Stimulated activated CD4-positive, alpha-beta T cell treated with anti-CD3 and anti-CD28 coated beads, Interleukin-1b, Interleukin-23, amount 100 ng/mL, for 48 hours (primary cell): Measurements from ENCODE around the gene HMGCL.
"Not testable (repeated sequence)": the region's sequence is repeated elsewhere in the genome, so short reads cannot be mapped to it uniquely, and the experiment has no call there.

ENCODE experiments used
- DNase-seq: peaks from one replicate; pipeline ENCODE4 v3.0.0-alpha.2; 2020

The HMGCL gene

GRCh38 chr1:23825762-23826522, 713 bp upstream of the HMGCL start:
- DNase-seq = no peak

GRCh38 chr1:23824711-23825075, 536 bp downstream of the HMGCL start:
- no peak for DNase-seq

- no peak for DNase-seq
These were observed 1.5 kb downstream of the HMGCL start for GRCh38 chr1:23823767-23824166.

GRCh38 chr1:23817633-23818032, 7.6 kb downstream of the HMGCL start:
- DNase-seq = no peak

GRCh38 chr1:23816906-23817305, 8.3 kb downstream of the HMGCL start:
- DNase-seq = no peak

- DNase-seq = no peak
These were observed 8.9 kb downstream of the HMGCL start for GRCh38 chr1:23816361-23816760.

- no peak for DNase-seq
These were observed 11.2 kb downstream of the HMGCL start for GRCh38 chr1:23814016-23814415.

GRCh38 chr1:23810818-23811540, 14.2 kb downstream of the HMGCL start:
- peak; percentile 48 for DNase-seq

- peak; percentile 82 for DNase-seq
These were observed 15.5 kb downstream of the HMGCL start for GRCh38 chr1:23809751-23810171.

GRCh38 chr1:23807453-23807852, 17.8 kb downstream of the HMGCL start:
- DNase-seq = no peak

- DNase-seq = no peak
These were observed 18.9 kb downstream of the HMGCL start for GRCh38 chr1:23806280-23806679.

GRCh38 chr1:23805025-23805424, 20.2 kb downstream of the HMGCL start:
- DNase-seq = no peak

GRCh38 chr1:23804183-23804835, 20.9 kb downstream of the HMGCL start:
- no peak for DNase-seq

GRCh38 chr1:23803674-23804073, 21.6 kb downstream of the HMGCL start:
- no peak for DNase-seq

GRCh38 chr1:23802809-23803342, 22.4 kb downstream of the HMGCL start:
- DNase-seq = not testable (repeated sequence)

- DNase-seq = no peak
These were observed 23.4 kb downstream of the HMGCL start for GRCh38 chr1:23801876-23802275.

- no peak for DNase-seq
These were observed 23.9 kb downstream of the HMGCL start for GRCh38 chr1:23801338-23801748.

GRCh38 chr1:23800400-23801337, 24.6 kb downstream of the HMGCL start, which contains the start of gene GALE:
GALE (minus strand) TSS chr1:23800754; CDS start chr1:23799007, 1,747 bp downstream.
- peak; percentile 96 for DNase-seq

- DNase-seq = peak; percentile 34
These were observed 25.4 kb downstream of the HMGCL start for GRCh38 chr1:23799570-23800399.

- no peak for DNase-seq
These were observed 26.0 kb downstream of the HMGCL start for GRCh38 chr1:23799255-23799569.

GRCh38 chr1:23798662-23799142, 26.5 kb downstream of the HMGCL start:
- no peak for DNase-seq
